A172 (cell line): ENCODE measurements around the gene FOCAD. TPM values are rescaled to one million over a fixed set of nuclear protein-coding genes. Genes with fewer than 3 reads are reported as not detected.
"Not testable (repeated sequence)": the region's sequence is repeated elsewhere in the genome, so short reads cannot be mapped to it uniquely, and the experiment has no call there.

ENCODE experiments used
- DNase-seq: peaks from one replicate; pipeline ENCODE4 v3.0.0-alpha.2; 2015; ENCODE audit warnings: low spot score
- total RNA-seq: library from RNA; depleted of rRNA; stranded (reverse); fragments of >200 nt; shearing (Covaris generic); gene quantifications from 2 replicates; pipeline ENCODE4 v1.2.3, GENCODE V29; 2014; rRNA removed

The FOCAD gene, protein sequence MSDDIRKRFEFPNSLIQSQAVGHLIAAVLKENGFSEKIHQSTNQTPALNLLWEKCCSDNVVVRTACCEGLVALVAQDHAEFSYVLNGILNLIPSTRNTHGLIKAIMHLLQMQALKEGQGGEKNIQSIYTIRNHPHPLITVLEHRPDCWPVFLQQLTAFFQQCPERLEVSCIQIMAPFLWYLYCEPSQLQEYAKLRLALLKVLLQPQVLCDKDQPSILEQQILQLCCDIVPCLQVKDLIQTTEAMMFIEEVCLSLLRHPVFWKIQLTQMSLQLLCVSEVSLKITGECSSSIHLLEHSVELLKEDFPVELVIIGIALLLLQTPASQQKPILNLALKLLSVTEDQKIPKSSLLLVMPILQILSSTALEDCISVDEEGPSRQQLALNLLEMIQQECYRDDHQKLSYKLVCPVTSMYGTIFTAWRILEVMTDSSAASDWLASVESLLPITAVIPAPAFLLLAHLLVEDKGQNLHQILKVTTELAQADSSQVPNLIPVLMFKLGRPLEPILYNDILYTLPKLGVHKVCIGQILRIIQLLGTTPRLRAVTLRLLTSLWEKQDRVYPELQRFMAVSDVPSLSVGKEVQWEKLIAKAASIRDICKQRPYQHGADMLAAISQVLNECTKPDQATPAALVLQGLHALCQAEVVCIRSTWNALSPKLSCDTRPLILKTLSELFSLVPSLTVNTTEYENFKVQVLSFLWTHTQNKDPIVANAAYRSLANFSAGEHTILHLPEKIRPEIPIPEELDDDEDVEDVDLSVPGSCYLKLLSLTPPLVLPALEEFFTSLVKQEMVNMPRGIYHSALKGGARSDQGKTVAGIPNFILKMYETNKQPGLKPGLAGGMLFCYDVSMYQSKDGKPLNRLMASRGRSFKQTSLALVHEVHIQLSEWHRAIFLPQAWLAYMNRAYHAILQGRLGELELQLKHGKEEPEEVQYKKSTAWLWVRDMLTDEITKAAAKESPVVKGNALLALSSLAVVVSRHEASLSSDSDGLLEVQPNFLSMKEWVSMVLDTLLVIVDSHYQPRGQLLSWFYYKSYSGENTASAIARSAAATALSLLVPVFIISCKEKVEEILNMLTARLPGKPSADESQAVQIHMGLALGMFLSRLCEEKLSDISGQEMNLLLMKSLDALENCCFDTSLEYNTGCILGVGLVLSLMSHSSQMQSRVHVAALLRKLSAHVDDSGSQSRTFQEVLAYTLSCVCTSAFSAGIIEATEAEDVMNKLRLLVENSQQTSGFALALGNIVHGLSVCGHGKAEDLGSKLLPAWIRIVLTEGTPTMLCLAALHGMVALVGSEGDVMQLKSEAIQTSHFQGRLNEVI (N-terminal part only)
- total RNA-seq = 32.1 and 32.6 TPM in 2 replicates

DNA sequence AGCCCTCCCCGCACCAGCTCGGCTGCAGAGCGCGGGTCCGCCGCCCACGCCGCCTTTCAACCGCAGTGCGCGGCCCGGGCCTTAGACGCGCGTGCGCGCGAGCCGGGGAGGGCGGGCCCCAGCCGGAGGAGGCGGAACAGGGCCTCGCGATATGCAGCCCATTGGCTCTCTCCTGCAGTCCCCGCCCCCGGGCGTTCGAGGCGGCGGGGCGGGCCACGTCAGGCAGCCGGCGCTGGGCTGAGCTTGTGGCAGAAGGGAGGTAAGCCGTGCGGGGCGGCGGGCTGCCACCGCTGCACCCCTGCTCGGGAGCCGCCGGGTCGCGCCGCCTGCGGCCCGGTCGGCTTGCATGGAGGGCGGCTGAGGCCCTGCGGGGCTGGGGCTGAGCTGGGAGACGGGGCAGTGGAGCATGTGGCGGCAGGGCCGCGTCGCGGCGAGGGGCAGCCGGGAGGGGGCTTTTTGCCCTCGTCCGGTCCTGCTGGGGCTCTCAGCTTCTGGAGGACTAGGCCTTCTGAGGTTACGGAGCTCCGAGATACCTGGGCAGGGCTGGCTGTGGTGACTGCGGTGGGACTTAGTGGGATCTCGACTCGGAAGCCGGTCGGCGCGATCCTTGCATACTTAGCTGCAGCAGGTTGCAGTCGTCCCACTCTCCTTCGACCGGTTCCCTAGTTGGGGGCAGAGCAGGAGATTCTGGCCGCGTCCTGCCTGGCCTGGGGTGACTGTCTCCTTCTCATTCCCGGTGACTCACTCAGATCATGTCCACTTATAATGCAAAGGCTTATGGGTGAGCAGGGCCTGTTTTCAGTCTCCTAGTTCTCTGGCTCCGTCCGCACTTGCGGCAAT, at the start of gene FOCAD:
FOCAD (plus strand) TSS at position 225 of the 840 bp plus-strand sequence. CDS start 31,095 bp downstream, outside the sequence.
- peak; percentile 85 for DNase-seq

- no peak for DNase-seq
Measured at GRCh38 chr9:20634895-20635294, 49.2 kb upstream of the FOCAD start.

GRCh38 chr9:20636888-20637440, 47.1 kb upstream of the FOCAD start:
- DNase-seq = no peak

- no peak for DNase-seq
Measured at GRCh38 chr9:20640331-20641187, 43.5 kb upstream of the FOCAD start.

DNA sequence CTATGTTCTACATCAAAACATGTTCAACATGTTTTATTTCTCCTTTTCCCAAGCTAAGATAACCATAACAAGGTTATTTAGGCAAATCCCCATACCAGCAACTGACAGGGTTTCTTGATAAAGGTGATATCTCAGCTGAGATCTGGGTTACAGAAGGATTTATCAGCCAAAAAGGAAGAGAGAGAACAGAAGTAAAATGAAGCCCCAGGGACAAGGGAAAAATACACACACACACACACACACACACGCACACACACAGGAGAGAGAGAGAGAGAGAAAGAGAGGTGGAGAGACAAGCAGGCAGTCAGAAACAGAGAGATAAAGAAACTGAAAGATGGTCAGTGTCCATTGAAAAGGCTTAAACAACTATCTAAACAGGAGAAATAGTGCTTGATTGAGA, 42.0 kb upstream of the FOCAD start:
- no peak for DNase-seq

GRCh38 chr9:20643660-20644059, 40.4 kb upstream of the FOCAD start:
- DNase-seq = no peak

DNA sequence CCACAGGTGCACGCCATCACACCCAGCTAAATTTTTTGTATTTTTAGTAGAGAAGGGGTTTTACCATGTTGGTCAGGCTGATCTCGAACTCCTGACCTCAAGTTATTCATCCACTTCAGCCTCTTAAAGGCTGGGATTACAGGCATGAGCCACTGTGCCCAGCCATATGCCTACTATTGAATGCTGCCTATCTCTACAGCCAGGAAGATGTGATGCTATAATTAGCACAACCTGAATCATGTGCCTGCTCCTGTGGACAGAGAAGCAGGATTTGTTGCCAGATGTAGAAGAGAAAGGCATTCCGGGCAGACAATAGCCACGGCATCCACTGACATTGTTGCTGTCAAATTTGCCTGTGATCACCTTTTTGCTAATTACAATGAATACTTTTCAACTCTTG, 37.4 kb upstream of the FOCAD start:
- DNase-seq = peak; percentile 22

GRCh38 chr9:20649381-20649780, 34.7 kb upstream of the FOCAD start:
- no peak for DNase-seq

DNA sequence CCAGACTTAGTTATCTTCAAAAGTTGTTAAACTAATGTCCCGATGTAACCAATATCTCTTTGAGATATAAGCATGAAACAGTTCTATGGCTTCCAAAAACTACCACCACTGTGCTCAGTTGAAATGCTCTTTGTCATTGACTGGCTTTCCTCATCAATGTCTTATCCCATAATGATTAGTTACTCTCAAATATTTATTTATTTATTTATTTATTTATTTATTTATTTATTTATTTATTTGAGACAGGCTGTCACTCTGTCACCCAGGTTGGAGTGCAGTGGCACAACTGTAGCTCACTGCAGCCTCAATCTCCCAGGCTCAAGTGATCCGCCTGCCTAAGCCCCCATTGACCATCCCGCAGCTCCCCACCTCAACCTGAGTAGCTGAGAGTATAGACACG, 33.7 kb upstream of the FOCAD start:
- DNase-seq = no peak

DNA sequence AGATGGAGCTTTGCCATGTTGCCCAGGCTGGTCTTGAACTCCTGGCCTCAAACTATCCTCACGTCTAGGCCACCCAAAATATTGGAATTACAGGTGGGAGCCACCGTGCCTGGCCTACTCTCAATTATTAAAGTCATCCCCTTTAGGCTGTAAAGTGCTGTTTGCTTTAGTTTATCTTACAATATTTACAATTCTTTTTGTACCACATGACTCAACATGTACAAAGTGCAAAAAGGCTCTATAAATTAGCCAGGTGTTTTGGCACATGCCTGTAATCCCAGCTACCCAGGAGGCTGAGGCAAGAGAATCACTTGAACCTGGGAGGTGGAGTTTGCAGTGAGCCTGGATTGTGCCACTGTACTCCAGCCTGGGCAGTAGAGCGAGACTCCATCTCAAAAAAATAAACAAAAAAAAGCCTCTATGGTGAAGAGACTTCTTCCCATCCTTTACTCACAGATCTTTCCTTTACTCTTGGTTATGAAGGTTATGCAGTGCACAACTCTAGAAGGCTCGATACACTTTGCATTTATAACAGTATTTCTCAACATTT, 33.2 kb upstream of the FOCAD start:
- no peak for DNase-seq

GRCh38 chr9:20651939-20652338, 32.1 kb upstream of the FOCAD start:
- DNase-seq = no peak

- DNase-seq = not testable (repeated sequence)
Measured at GRCh38 chr9:20658246-20658667, 25.8 kb upstream of the FOCAD start.

- peak; percentile 14 for DNase-seq
Measured at GRCh38 chr9:20658677-20659473, 25.2 kb upstream of the FOCAD start.

GRCh38 chr9:20659474-20659967, 24.5 kb upstream of the FOCAD start:
- no peak for DNase-seq

GRCh38 chr9:20662156-20662555, 21.9 kb upstream of the FOCAD start:
- DNase-seq = no peak

GRCh38 chr9:20663133-20663532, 20.9 kb upstream of the FOCAD start:
- DNase-seq = no peak

DNA sequence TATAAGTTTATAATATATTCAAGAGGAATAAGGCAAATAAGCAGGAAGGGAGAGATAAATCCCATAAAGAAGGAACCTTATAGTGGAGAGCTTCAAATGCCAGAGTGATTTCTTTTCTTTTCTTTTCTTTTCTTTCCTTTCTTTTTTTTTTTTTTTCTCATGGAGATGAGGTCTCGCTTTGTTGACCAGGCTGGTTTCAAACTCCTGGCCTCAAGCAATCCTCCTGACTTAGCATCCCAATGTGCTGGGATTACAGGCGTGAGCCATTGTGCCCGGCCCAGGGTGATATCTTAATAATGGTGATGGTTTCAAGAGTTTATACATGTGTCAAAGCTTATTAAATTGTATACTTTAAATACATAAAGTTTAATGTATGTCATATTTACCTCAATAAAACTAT, 19.6 kb upstream of the FOCAD start:
- no peak for DNase-seq

GRCh38 chr9:20670395-20670794, 13.7 kb upstream of the FOCAD start:
- DNase-seq = no peak
